ENCODE results near the gene ZBED6.

The ZBED6 gene

GRCh38 chr1:203768256-203768655 is 27.2 kb upstream of the ZBED6 start:
- no peak overlapping the region for H3K9ac ChIP-seq (ENCODE audit: low read length)
- H3K27ac ChIP-seq (ENCODE audit: low read length): no peak overlapping the region
- no peak overlapping the region for H2AFZ ChIP-seq (ENCODE audit: low read depth, low read length)
- H3K4me3 ChIP-seq (ENCODE audit: low read length): no peak overlapping the region
- peaks cover 13% of the 10 kb centered on the region; the same call in 1 of the 2 replicates for H3K27me3 ChIP-seq (ENCODE audit: low read depth, low read length)
- H3K9me3 ChIP-seq (ENCODE audit: insufficient read depth, low read length): no peaks in the 10 kb centered on the region; the same call in 1 of the 2 replicates
- no peak for TF ChIP-seq EZH2phosphoT487 (IDR thresholded peaks at IDR 0.05; ENCODE audit: low read depth)
- TF ChIP-seq CTCF (IDR thresholded peaks at IDR 0.05; ENCODE audit: low read depth, low read length): no peak
- no peaks in the 10 kb centered on the region for H3K36me3 ChIP-seq (replicated peaks; ENCODE audit: low read depth, low read length)
- H4K20me1 ChIP-seq (ENCODE audit: insufficient read depth, low read length): no peaks in the 10 kb centered on the region
- H3K79me2 ChIP-seq (ENCODE audit: low read length): no peaks in the 10 kb centered on the region
- peaks cover 11% of the 10 kb centered on the region for H3K4me1 ChIP-seq (ENCODE audit: low read length)
- H3K4me2 ChIP-seq (ENCODE audit: low read length): no peak overlapping the region

GRCh38 chr1:203769505-203770343 is 25.7 kb upstream of the ZBED6 start:
- no peak overlapping the region for H3K4me3 ChIP-seq (ENCODE audit: low read length)
- no peaks in the 10 kb centered on the region for H3K79me2 ChIP-seq (ENCODE audit: low read length)
- H3K27ac ChIP-seq (ENCODE audit: low read length): no peak overlapping the region
- no peaks in the 10 kb centered on the region for H3K36me3 ChIP-seq (replicated peaks; ENCODE audit: low read depth, low read length)
- H3K9me3 ChIP-seq (ENCODE audit: insufficient read depth, low read length): no peaks in the 10 kb centered on the region; the same call in 1 of the 2 replicates
- H3K27me3 ChIP-seq (ENCODE audit: low read depth, low read length): peaks cover 13% of the 10 kb centered on the region; the same call in 1 of the 2 replicates
- no peak overlapping the region for H2AFZ ChIP-seq (ENCODE audit: low read depth, low read length)
- TF ChIP-seq CTCF (IDR thresholded peaks at IDR 0.05; ENCODE audit: low read depth, low read length) (no peak), EZH2phosphoT487 (IDR thresholded peaks at IDR 0.05; ENCODE audit: low read depth) (no peak)
- peaks cover 6% of the 10 kb centered on the region for H3K4me1 ChIP-seq (ENCODE audit: low read length)
- H4K20me1 ChIP-seq (ENCODE audit: insufficient read depth, low read length): no peaks in the 10 kb centered on the region
- no peak overlapping the region for H3K9ac ChIP-seq (ENCODE audit: low read length)
- H3K4me2 ChIP-seq (ENCODE audit: low read length): no peak overlapping the region

GRCh38 chr1:203771901-203772301 is 23.5 kb upstream of the ZBED6 start:
- no peak overlapping the region for H3K4me2 ChIP-seq (ENCODE audit: low read length)
- no peaks in the 10 kb centered on the region for H3K9me3 ChIP-seq (ENCODE audit: insufficient read depth, low read length)
- H3K27me3 ChIP-seq (ENCODE audit: low read depth, low read length): peaks cover 13% of the 10 kb centered on the region; the same call in 1 of the 2 replicates
- H3K79me2 ChIP-seq (ENCODE audit: low read length): no peaks in the 10 kb centered on the region
- no peak overlapping the region for H3K27ac ChIP-seq (ENCODE audit: low read length)
- no peak for TF ChIP-seq CTCF (IDR thresholded peaks at IDR 0.05; ENCODE audit: low read depth, low read length)
- TF ChIP-seq EZH2phosphoT487 (IDR thresholded peaks at IDR 0.05; ENCODE audit: low read depth): no peak
- H4K20me1 ChIP-seq (ENCODE audit: insufficient read depth, low read length): no peaks in the 10 kb centered on the region
- H3K4me3 ChIP-seq (ENCODE audit: low read length): no peak overlapping the region
- H2AFZ ChIP-seq (ENCODE audit: low read depth, low read length): no peak overlapping the region
- no peak overlapping the region for H3K9ac ChIP-seq (ENCODE audit: low read length)
- no peaks in the 10 kb centered on the region for H3K36me3 ChIP-seq (replicated peaks; ENCODE audit: low read depth, low read length)
- H3K4me1 ChIP-seq (ENCODE audit: low read length): no peaks in the 10 kb centered on the region

- no peaks in the 10 kb centered on the region for H4K20me1 ChIP-seq (ENCODE audit: insufficient read depth, low read length)
- no peaks in the 10 kb centered on the region for H3K9me3 ChIP-seq (ENCODE audit: insufficient read depth, low read length)
- peaks cover 13% of the 10 kb centered on the region; the same call in 1 of the 2 replicates for H3K27me3 ChIP-seq (ENCODE audit: low read depth, low read length)
- no peak overlapping the region for H3K27ac ChIP-seq (ENCODE audit: low read length)
- H3K4me1 ChIP-seq (ENCODE audit: low read length): no peaks in the 10 kb centered on the region
- H3K4me3 ChIP-seq (ENCODE audit: low read length): no peak overlapping the region
- no peaks in the 10 kb centered on the region for H3K79me2 ChIP-seq (ENCODE audit: low read length)
- H3K9ac ChIP-seq (ENCODE audit: low read length): no peak overlapping the region
- H3K36me3 ChIP-seq (replicated peaks; ENCODE audit: low read depth, low read length): no peaks in the 10 kb centered on the region
- no peak overlapping the region for H3K4me2 ChIP-seq (ENCODE audit: low read length)
- TF ChIP-seq EZH2phosphoT487 (IDR thresholded peaks at IDR 0.05; ENCODE audit: low read depth) (no peak), CTCF (IDR thresholded peaks at IDR 0.05; ENCODE audit: low read depth, low read length) (no peak)
- no peak overlapping the region for H2AFZ ChIP-seq (ENCODE audit: low read depth, low read length)
Observed at GRCh38 chr1:203772836-203773235, 22.6 kb upstream of the ZBED6 start.
